Activated T-cell treated with anti-CD3 and anti-CD28 coated beads, Interleukin-2, amount 50 U/mL, for 1 hour (primary cell): ENCODE data around the gene CCDC13.
"Not testable (repeated sequence)": the region's sequence is repeated elsewhere in the genome, so short reads cannot be mapped to it uniquely, and the experiment has no call there.

Experiments used
- DNase-seq: peaks from one replicate; pipeline ENCODE4 v3.0.0-alpha.2; 2020

The CCDC13 gene

GRCh38 chr3:42772670-42773408 is at the start of gene CCDC13:
TSS of gene CCDC13 (minus strand) at chr3:42773253. CDS start at chr3:42758345, 14,908 bp downstream.
- DNase-seq = peak; percentile 84

GRCh38 chr3:42822828-42823227 is 49.8 kb upstream of the CCDC13 start:
- no peak for DNase-seq

- DNase-seq = no peak
These were observed 47.6 kb upstream of the CCDC13 start for GRCh38 chr3:42820746-42821051.

- DNase-seq = no peak
These were observed 46.4 kb upstream of the CCDC13 start for GRCh38 chr3:42819351-42819965.

- no peak for DNase-seq
These were observed 42.8 kb upstream of the CCDC13 start for GRCh38 chr3:42815826-42816225.

- no peak for DNase-seq
These were observed 42.0 kb upstream of the CCDC13 start for GRCh38 chr3:42814914-42815507.

GRCh38 chr3:42814246-42814645 is 41.2 kb upstream of the CCDC13 start:
- no peak for DNase-seq

GRCh38 chr3:42811118-42811883 is 38.2 kb upstream of the CCDC13 start:
- not testable (repeated sequence) for DNase-seq

- DNase-seq = not testable (repeated sequence)
These were observed 37.7 kb upstream of the CCDC13 start for GRCh38 chr3:42810706-42811105.

GRCh38 chr3:42809202-42809601 is 36.1 kb upstream of the CCDC13 start, which contains the start of gene ACKR2:
TSS of gene ACKR2 (plus strand) at chr3:42809445. CDS start at chr3:42864503, 55,058 bp downstream.
- no peak for DNase-seq

GRCh38 chr3:42807929-42808328 is 34.9 kb upstream of the CCDC13 start:
- DNase-seq = no peak

GRCh38 chr3:42805141-42805821 is 32.2 kb upstream of the CCDC13 start:
- DNase-seq = no peak

- DNase-seq = no peak
These were observed 31.7 kb upstream of the CCDC13 start for GRCh38 chr3:42804831-42805132.

GRCh38 chr3:42804106-42804830 is 31.2 kb upstream of the CCDC13 start, which contains the start of gene HIGD1A:
TSS of gene HIGD1A (minus strand) at chr3:42804490. CDS start at chr3:42794253, 10,237 bp downstream.
- peak; percentile 91 for DNase-seq

GRCh38 chr3:42803414-42804105 is 30.5 kb upstream of the CCDC13 start:
- no peak for DNase-seq

GRCh38 chr3:42802876-42803413 is 29.9 kb upstream of the CCDC13 start:
- DNase-seq = no peak

- DNase-seq = no peak
These were observed 28.7 kb upstream of the CCDC13 start for GRCh38 chr3:42801784-42802183.

GRCh38 chr3:42801048-42801620 is 28.1 kb upstream of the CCDC13 start:
- no peak for DNase-seq

- no peak for DNase-seq
These were observed 27.2 kb upstream of the CCDC13 start for GRCh38 chr3:42800251-42800650.

- no peak for DNase-seq
These were observed 26.3 kb upstream of the CCDC13 start for GRCh38 chr3:42799376-42799775.

- DNase-seq = no peak
These were observed 23.4 kb upstream of the CCDC13 start for GRCh38 chr3:42796332-42796885.
